Transverse colon (tissue), 4 donors: ENCODE measurements around the gene GPBP1. TPM values are rescaled to one million over a fixed set of nuclear protein-coding genes. Genes with fewer than 3 reads are reported as not detected.
A peak's percentile ranks its signal among the peaks of the same experiment; 100 is the strongest.
"Not testable (repeated sequence)": the region's sequence is repeated elsewhere in the genome, so short reads cannot be mapped to it uniquely, and the experiment has no call there.

Experiments used
- DNase-seq: peaks from one replicate; pipeline ENCODE4 v3.0.0-alpha.2; 2019
- H3K27ac ChIP-seq, 4 donors: fragments of 200-600 bp; sonication (generic); 2 replicates each; pipeline ENCODE4 v1.5.1; 2016 to 2018; ENCODE audit warnings: inconsistent platforms in 4 of 4
- H3K27me3 ChIP-seq: fragments of 200-600 bp; sonication (generic); 2 replicates; pipeline ENCODE4 v1.5.1; 2017; ENCODE audit warnings: inconsistent platforms
- H3K36me3 ChIP-seq, 4 donors: fragments of 200-600 bp; sonication (generic); 2 replicates each; pipeline ENCODE4 v1.5.1; 2017 to 2019; ENCODE audit warnings: inconsistent platforms in 4 of 4
- H3K4me1 ChIP-seq, 4 donors: fragments of 200-600 bp; sonication (generic); 2 replicates each; pipeline ENCODE4 v1.5.1; 2017 to 2020; ENCODE audit warnings: inconsistent platforms in 4 of 4
- H3K4me3 ChIP-seq, 4 donors: fragments of 200-600 bp; sonication (generic); 1 replicate in 1 of 4; 2 replicates in 3 of 4; pipeline versions ENCODE4 v1.5.1 to v1.6.1; 2017 to 2019; ENCODE audit warnings: inconsistent platforms in 4 of 4
- H3K9me3 ChIP-seq, 2 donors: fragments of 200-600 bp; sonication (generic); 2 replicates each; pipeline ENCODE4 v1.5.1; 2017 to 2019; ENCODE audit warnings: inconsistent platforms in 2 of 2
- EP300 ChIP-seq: sonication (generic); formaldehyde crosslinking; IDR thresholded peaks from one replicate; pipeline ENCODE4 v1.6.1; 2017; ENCODE audit warnings: antibody characterized with exemption, low read depth
- POLR2A ChIP-seq: fragments of 450-650 bp; IDR thresholded peaks from one replicate; pipeline ENCODE4 v1.6.1; 2016; ENCODE audit warnings: antibody characterized with exemption, mild to moderate bottlenecking, moderate library complexity
- POLR2AphosphoS5 ChIP-seq, 3 donors: sonication (generic); formaldehyde crosslinking; IDR thresholded peaks; one replicate each; pipeline ENCODE4 v1.6.1; 2016; ENCODE audit warnings: antibody characterized with exemption in 3 of 3
- WGBS, 2 donors: methylation state at CpG; one replicate each; pipeline ENCODE4 v1.1.5; 2018; ENCODE audit warnings: low coverage in 1 of 2; 5-methylcytosine and 5-hydroxymethylcytosine counted together
- in situ Hi-C, 4 donors: fragments of 200-750 bp; cut with MboI; loops; one replicate each; pipeline versions ENCODE4 v1.15.0 to v1.15.1; 2017; ENCODE audit warnings: low sequenced_read_pairs in 3 of 4, low pct_ligation_motif_present in 1 of 4, low pct_unique_long_range_greater_than_20kb in 1 of 4
- intact Hi-C: fragments of 100-400 bp; cut with DNase I; formaldehyde crosslinking; loops from one replicate; pipeline ENCODE4 v1.15.1; 2023; ENCODE audit warnings: low total_unique reads
- total RNA-seq, 4 donors: library from RNA; depleted of rRNA; stranded (reverse); fragments of >200 nt; gene quantifications; one replicate each; pipeline ENCODE4 v1.1.0, GENCODE V29; 2016
- TF ChIP-seq, protein P1 (sequence below), 5 experiments: fragments of 200-600 bp in 3 of 5; fragments of 450-650 bp in 2 of 5; sonication (generic) in 3 of 5; IDR thresholded peaks; 1 replicate in 2 of 5; 2 replicates in 3 of 5; pipeline ENCODE4 v1.5.1; 2016 to 2017; ENCODE audit warnings: antibody characterized with exemption in 5 of 5, inconsistent platforms in 3 of 5, mild to moderate bottlenecking in 2 of 5, moderate library complexity in 1 of 5

The GPBP1 gene
- total RNA-seq, 4 donors from 2014 or later = 36.7 to 95.1 (median 75.6) TPM

DNA sequence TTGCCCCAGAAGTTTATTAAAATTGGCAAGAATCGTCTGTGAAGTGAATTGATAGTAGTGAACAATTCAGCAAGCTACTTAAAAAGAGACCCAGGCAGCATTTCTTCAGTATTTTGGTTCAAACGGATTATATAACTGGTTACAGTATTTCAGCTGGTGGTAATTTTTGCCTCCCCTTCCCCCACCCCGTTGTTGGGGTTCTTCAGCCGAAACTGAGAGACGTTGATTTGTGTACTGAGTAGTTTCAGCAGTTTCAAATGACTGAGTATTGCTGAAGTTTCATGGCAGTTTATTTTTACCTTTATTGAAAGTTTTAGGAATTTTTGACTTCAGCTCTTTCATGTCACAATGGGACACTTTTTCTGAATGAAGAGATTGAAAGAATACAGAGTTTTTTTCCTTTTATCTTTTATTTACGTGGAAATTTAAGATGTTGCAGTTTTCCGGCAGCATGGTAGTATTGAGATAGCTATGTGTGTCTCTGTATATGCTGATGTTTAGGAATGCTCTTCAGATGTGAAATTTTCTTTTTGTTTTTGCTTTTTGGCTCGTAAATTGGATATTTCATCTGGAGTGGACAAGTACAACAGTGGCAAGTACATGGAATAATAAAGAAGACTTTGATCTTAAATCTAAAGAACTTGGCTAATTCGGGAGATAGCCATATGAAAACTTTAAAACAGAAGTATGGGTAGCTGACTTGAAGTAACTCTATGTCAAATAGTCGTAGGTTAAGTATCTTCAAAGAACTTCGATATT is 1.9 kb downstream of the GPBP1 start:
- no peaks in the 10 kb centered on the region for H3K36me3 ChIP-seq
- no peak for TF ChIP-seq EP300
- DNase-seq = peak; percentile 42
- H3K27ac ChIP-seq = peak overlapping the region; percentile 95 to 100 (median 99)
- no peaks in the 10 kb centered on the region for H3K9me3 ChIP-seq
- WGBS, 2 donors = 1% methylated on average over 9 to 11 of the region's 11 CpGs
- H3K4me3 ChIP-seq = peak overlapping the region; percentile 7 to 90 (median 66)
- H3K27me3 ChIP-seq = no peaks in the 10 kb centered on the region
- H3K4me1 ChIP-seq = peaks cover 0 to 55% (median 42%) of the 10 kb centered on the region in 4 donors
- intact Hi-C loops = loop anchor here (5.0 kb wide), 1 partner anchor 1282 kb away; no protein-coding TSS in a partner anchor
- in situ Hi-C loops = no loop called here

DNA sequence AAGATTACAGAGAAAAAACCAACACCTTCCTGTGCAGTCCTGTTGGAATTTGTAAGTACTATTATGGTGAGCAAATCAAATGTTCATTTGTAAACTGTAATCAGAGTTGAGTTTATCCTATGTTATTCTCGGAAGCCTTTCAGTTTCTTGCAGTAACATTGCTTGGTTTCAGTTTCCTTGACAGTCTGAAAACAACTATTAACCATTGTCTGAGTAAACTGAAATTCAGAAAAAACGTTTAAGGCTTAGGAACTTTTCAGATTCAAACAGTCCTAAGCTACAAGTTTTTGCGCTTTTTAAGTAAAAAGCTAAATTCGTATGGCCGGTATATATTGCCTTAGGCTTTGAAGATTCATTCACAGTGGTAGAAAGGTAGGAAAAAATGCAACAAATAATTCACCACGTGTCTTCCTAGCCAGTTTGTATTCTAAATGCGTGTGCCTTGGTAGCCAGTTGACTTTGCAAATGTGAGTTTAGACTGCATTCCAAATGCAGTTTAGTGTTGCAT is 2.5 kb downstream of the GPBP1 start:
- WGBS, 2 donors = 1 to 7% methylated on average over 6 to 7 of the region's 7 CpGs
- H3K27ac ChIP-seq = peak overlapping the region; percentile 95 to 100 (median 99)
- H3K36me3 ChIP-seq = no peaks in the 10 kb centered on the region
- intact Hi-C loops = loop anchor here (5.0 kb wide), 1 partner anchor 1281 kb away; no protein-coding TSS in a partner anchor
- H3K27me3 ChIP-seq = no peaks in the 10 kb centered on the region
- no peaks in the 10 kb centered on the region for H3K9me3 ChIP-seq
- peak overlapping the region; percentile 13 to 90 (median 66) for H3K4me3 ChIP-seq
- TF ChIP-seq EP300 (no peak), POLR2A (no peak), POLR2AphosphoS5 (IDR thresholded peaks at IDR 0.05) (peak in 2 of 3 donors; percentile 16 to 32)
- TF ChIP-seq, protein P1, sequence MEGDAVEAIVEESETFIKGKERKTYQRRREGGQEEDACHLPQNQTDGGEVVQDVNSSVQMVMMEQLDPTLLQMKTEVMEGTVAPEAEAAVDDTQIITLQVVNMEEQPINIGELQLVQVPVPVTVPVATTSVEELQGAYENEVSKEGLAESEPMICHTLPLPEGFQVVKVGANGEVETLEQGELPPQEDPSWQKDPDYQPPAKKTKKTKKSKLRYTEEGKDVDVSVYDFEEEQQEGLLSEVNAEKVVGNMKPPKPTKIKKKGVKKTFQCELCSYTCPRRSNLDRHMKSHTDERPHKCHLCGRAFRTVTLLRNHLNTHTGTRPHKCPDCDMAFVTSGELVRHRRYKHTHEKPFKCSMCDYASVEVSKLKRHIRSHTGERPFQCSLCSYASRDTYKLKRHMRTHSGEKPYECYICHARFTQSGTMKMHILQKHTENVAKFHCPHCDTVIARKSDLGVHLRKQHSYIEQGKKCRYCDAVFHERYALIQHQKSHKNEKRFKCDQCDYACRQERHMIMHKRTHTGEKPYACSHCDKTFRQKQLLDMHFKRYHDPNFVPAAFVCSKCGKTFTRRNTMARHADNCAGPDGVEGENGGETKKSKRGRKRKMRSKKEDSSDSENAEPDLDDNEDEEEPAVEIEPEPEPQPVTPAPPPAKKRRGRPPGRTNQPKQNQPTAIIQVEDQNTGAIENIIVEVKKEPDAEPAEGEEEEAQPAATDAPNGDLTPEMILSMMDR (IDR thresholded peaks at IDR 0.05) = no peak
- in situ Hi-C loops = no loop called here
- H3K4me1 ChIP-seq = peaks cover 0 to 61% (median 47%) of the 10 kb centered on the region in 4 donors
- DNase-seq = no peak

DNA sequence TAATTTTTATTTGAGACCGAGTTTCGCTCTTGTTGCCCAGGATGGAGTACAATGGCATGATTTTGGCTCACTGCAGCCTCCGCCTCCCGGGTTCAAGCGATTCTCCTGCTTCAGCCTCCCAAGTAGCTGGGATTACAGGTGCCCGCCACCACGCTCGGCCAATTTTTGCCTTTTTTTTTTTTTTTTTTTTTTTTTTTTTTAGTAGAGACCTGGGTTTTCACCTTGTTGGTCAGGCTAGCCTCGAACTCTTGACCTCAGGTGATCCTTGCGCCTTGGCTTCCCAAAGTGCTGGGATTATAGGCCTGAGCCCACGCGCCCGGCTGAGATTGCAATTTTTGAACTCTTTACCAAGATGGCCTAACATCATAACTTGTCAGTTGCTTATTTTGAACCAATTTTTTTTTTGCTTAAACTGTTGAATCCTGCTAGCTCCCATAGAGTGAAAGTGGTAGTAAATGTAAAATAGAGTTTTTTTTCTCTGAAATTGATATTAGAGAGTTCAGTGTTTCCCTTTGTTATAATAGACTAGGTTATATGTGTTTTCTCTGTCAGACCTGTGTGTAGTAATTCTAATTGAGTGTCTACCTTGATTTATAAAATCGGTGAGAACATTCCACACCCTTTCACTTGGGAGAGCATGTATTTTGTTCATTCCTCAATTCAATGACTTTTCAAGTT is 3.8 kb downstream of the GPBP1 start:
- Histone ChIP-seq H3K4me1 (peaks cover 0 to 60% (median 41%) of the 10 kb centered on the region in 4 donors), H3K4me3 (peak overlapping the region in 3 of 4 donors; percentile 24 to 78 (median 55)), H3K27me3 (no peaks in the 10 kb centered on the region), H3K9me3 (no peaks in the 10 kb centered on the region), H3K27ac (peak overlapping the region in 3 of 4 donors; percentile 95 to 100 (median 98)), H3K36me3 (no peaks in the 10 kb centered on the region)
- 76 to 81% methylated on average over 5 to 14 of the region's 14 CpGs for WGBS, 2 donors
- DNase-seq = no peak
- TF ChIP-seq, protein P1 (IDR thresholded peaks at IDR 0.05) = no peak
- no peak for TF ChIP-seq POLR2A
- TF ChIP-seq EP300 = no peak
- TF ChIP-seq POLR2AphosphoS5 (IDR thresholded peaks at IDR 0.05) = no peak
- intact Hi-C loops (loop anchor here (5.0 kb wide), 1 partner anchor 1280 kb away; no protein-coding TSS in a partner anchor), in situ Hi-C loops (no loop called here)

DNA sequence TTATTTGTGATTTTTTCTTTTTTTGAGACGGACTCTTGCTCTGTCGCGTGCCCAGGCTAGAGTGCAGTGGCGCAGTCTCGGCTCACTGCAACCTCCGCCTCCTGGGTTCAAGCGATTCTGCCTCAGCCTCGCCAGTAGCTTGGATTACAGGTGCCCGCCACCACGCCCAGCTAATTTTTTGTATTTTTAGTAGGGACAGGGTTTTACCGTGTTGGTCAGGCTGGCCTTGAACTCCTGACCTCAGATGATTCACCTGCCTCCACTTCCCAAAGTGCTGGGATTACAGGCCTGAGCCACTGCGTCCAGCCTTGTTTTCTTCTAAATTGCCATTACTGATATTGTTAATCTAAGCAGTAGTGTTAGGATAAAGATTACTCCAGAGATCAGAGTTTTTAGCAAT is 4.4 kb downstream of the GPBP1 start:
- Histone ChIP-seq H3K4me1 (peaks cover 0 to 64% (median 38%) of the 10 kb centered on the region in 4 donors), H3K4me3 (peak overlapping the region; percentile 10 to 78 (median 20)), H3K27ac (peak overlapping the region in 3 of 4 donors; percentile 22 to 95 (median 46))
- WGBS, 2 donors = 49 to 55% methylated on average over 11 to 12 of the region's 12 CpGs
- H3K36me3 ChIP-seq, H3K27me3 ChIP-seq, in situ Hi-C loops, H3K9me3 ChIP-seq, DNase-seq: not testable (repeated sequence)
- intact Hi-C loops = loop anchor here (5.0 kb wide), 1 partner anchor 1279 kb away; no protein-coding TSS in a partner anchor
